GM12864 (cell line): ENCODE results near the gene TIMM22.
"Not testable (repeated sequence)": the region's sequence is repeated elsewhere in the genome, so short reads cannot be mapped to it uniquely, and the experiment has no call there.

Experiments used
- DNase-seq: peaks from one replicate; pipeline ENCODE4 v3.0.0-alpha.2; 2011; ENCODE audit warnings: low read depth
- H3K4me3 ChIP-seq: 2 replicates; pipeline ENCODE4 v1.5.1; 2011; ENCODE audit warnings: mild to moderate bottlenecking, low read depth, low read length, control low read depth
- CTCF ChIP-seq: IDR thresholded peaks from 2 replicates; pipeline ENCODE4 v1.5.1; 2011; ENCODE audit warnings: low read depth, mild to moderate bottlenecking, moderate library complexity, low read length, control low read depth, inconsistent platforms; ENCODE audit errors: missing control alignments

Gene TIMM22

GRCh38 chr17:964876-965275 is 32.1 kb upstream of the TIMM22 start:
- TF ChIP-seq CTCF = no peak
- no peak for DNase-seq
- H3K4me3 ChIP-seq = no peak overlapping the region

- no peak for TF ChIP-seq CTCF
- H3K4me3 ChIP-seq = no peak overlapping the region
- DNase-seq = no peak
Observed at GRCh38 chr17:965311-965989, 31.5 kb upstream of the TIMM22 start.

- TF ChIP-seq CTCF = no peak
- no peak overlapping the region for H3K4me3 ChIP-seq
- DNase-seq = no peak
Observed at GRCh38 chr17:967122-967521, 29.8 kb upstream of the TIMM22 start.

- no peak for TF ChIP-seq CTCF
- no peak for DNase-seq
- no peak overlapping the region for H3K4me3 ChIP-seq
Observed at GRCh38 chr17:968812-969730, 27.9 kb upstream of the TIMM22 start.

GRCh38 chr17:969811-970355 is 27.0 kb upstream of the TIMM22 start:
- no peak for TF ChIP-seq CTCF
- H3K4me3 ChIP-seq = no peak overlapping the region
- DNase-seq = no peak

GRCh38 chr17:970364-970763 is 26.6 kb upstream of the TIMM22 start:
- DNase-seq = no peak
- TF ChIP-seq CTCF = no peak
- H3K4me3 ChIP-seq = no peak overlapping the region

- not testable (repeated sequence) for DNase-seq, H3K4me3 ChIP-seq
Observed at GRCh38 chr17:971861-972260, 25.1 kb upstream of the TIMM22 start.
